Hepatocyte (in vitro differentiated cells): Measurements from ENCODE around the gene WDR37. TPM values are rescaled to one million over a fixed set of nuclear protein-coding genes. Genes with fewer than 3 reads are reported as not detected.

ENCODE experiments used
- DNase-seq: peaks from one replicate; pipeline ENCODE4 v3.0.0-alpha.2; 2016; ENCODE audit warnings: low spot score
- H2AFZ ChIP-seq: fragments of 200-600 bp; sonication (generic); 2 replicates; pipeline ENCODE4 v1.6.0; 2016; ENCODE audit warnings: antibody characterized with exemption, mild to moderate bottlenecking
- H3K27ac ChIP-seq: fragments of 200-600 bp; sonication (generic); 2 replicates; pipeline ENCODE4 v1.5.1; 2016; ENCODE audit warnings: mild to moderate bottlenecking
- H3K27me3 ChIP-seq: fragments of 200-600 bp; sonication (generic); 2 replicates; pipeline ENCODE4 v1.6.1; 2016
- H3K36me3 ChIP-seq: fragments of 200-600 bp; sonication (generic); replicated peaks from 2 replicates; pipeline ENCODE4 v1.5.1; 2016; ENCODE audit warnings: low read depth; ENCODE audit not compliant: insufficient read depth
- H3K4me1 ChIP-seq: fragments of 200-600 bp; sonication (generic); 2 replicates; pipeline ENCODE4 v1.5.1; 2016; ENCODE audit warnings: mild to moderate bottlenecking, moderate library complexity; ENCODE audit not compliant: insufficient read depth
- H3K4me2 ChIP-seq: fragments of 200-600 bp; sonication (generic); 2 replicates; pipeline ENCODE4 v1.6.0; 2016
- H3K4me3 ChIP-seq: fragments of 200-600 bp; sonication (generic); 2 replicates; pipeline ENCODE4 v1.5.1; 2016; ENCODE audit warnings: mild to moderate bottlenecking
- H3K79me2 ChIP-seq: fragments of 200-600 bp; sonication (generic); 2 replicates; pipeline ENCODE4 v1.6.0; 2017; ENCODE audit warnings: mild to moderate bottlenecking
- H3K9me2 ChIP-seq: fragments of 200-600 bp; sonication (generic); replicated peaks from 2 replicates; pipeline ENCODE4 v1.6.0; 2017; ENCODE audit warnings: mild to moderate bottlenecking; ENCODE audit not compliant: insufficient read depth
- H3K9me3 ChIP-seq: fragments of 200-600 bp; sonication (generic); 2 replicates; pipeline ENCODE4 v1.5.1; 2016; ENCODE audit warnings: low read depth, mild to moderate bottlenecking
- H4K20me1 ChIP-seq: fragments of 200-600 bp; sonication (generic); 2 replicates; pipeline ENCODE4 v1.6.0; 2016; ENCODE audit warnings: mild to moderate bottlenecking; ENCODE audit not compliant: insufficient read depth, poor library complexity, severe bottlenecking
- EZH2 ChIP-seq: fragments of 200-600 bp; sonication (generic); IDR thresholded peaks from 2 replicates; pipeline ENCODE4 v1.6.1; 2016; ENCODE audit warnings: antibody characterized with exemption, mild to moderate bottlenecking, borderline replicate concordance
- EZH2phosphoT487 ChIP-seq: fragments of 200-600 bp; sonication (generic); IDR thresholded peaks from one replicate; pipeline ENCODE4 v1.6.1; 2018; ENCODE audit warnings: antibody characterized with exemption, mild to moderate bottlenecking, low read depth, moderate library complexity; ENCODE audit not compliant: unreplicated experiment, severe bottlenecking
- WGBS: methylation state at CpG from one replicate; pipeline ENCODE4 v1.1.6; 2016; ENCODE audit warnings: low lambda C conversion rate; ENCODE audit errors: missing lambda C conversion rate; 5-methylcytosine and 5-hydroxymethylcytosine counted together
- polyA plus RNA-seq: library from polyadenylated mRNA; unstranded; fragments of >200 nt; fragmentation: Nextera tagmentation; extraction: Ambion mirVana; gene quantifications from 2 replicates; pipeline ENCODE4 v1.2.1, GENCODE V29; 2016
- total RNA-seq: library from RNA; depleted of rRNA; stranded (reverse); fragments of >200 nt; gene quantifications from 2 replicates; pipeline ENCODE4 v1.2.3, GENCODE V29; 2014
- TF ChIP-seq, protein P1 (sequence below): fragments of 200-600 bp; sonication (generic); IDR thresholded peaks from 2 replicates; pipeline ENCODE4 v1.5.1; 2016; ENCODE audit warnings: antibody characterized with exemption, mild to moderate bottlenecking; ENCODE audit not compliant: poor library complexity

Gene WDR37
- total and polyA plus RNA-seq, 2 experiments from 2014 or later, result 8.6 to 12.3 TPM

DNA sequence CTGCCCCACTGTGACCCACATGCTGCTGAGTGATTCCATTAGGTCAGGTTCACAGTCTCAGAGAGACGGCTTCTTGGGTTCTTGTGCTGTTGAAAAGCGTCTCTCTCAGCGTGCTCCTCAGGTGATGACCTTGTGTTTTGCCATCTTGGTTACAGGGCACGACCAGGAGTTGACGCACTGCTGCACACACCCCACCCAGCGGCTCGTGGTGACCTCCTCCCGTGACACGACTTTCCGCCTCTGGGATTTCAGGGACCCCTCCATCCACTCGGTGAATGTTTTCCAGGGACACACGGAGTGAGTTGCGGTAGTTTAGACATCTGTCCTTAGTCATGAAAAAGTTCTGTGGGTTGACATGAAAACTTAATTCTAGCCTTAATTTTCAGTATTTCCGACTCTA lies 48.8 kb downstream of the WDR37 start:
- 96% methylated on average over 14 of the region's 14 CpGs for WGBS
- Histone ChIP-seq H3K9me3 (no peaks in the 10 kb centered on the region), H3K9me2 (no peaks in the 10 kb centered on the region), H3K4me2 (no peak overlapping the region), H3K4me1 (no peaks in the 10 kb centered on the region), H3K36me3 (no peaks in the 10 kb centered on the region), H2AFZ (no peak overlapping the region), H3K4me3 (no peak overlapping the region), H3K79me2 (no peaks in the 10 kb centered on the region), H3K27ac (no peak overlapping the region), H3K27me3 (no peaks in the 10 kb centered on the region), H4K20me1 (no peaks in the 10 kb centered on the region)
- TF ChIP-seq EZH2 (no peak), EZH2phosphoT487 (no peak)
- TF ChIP-seq, protein P1, sequence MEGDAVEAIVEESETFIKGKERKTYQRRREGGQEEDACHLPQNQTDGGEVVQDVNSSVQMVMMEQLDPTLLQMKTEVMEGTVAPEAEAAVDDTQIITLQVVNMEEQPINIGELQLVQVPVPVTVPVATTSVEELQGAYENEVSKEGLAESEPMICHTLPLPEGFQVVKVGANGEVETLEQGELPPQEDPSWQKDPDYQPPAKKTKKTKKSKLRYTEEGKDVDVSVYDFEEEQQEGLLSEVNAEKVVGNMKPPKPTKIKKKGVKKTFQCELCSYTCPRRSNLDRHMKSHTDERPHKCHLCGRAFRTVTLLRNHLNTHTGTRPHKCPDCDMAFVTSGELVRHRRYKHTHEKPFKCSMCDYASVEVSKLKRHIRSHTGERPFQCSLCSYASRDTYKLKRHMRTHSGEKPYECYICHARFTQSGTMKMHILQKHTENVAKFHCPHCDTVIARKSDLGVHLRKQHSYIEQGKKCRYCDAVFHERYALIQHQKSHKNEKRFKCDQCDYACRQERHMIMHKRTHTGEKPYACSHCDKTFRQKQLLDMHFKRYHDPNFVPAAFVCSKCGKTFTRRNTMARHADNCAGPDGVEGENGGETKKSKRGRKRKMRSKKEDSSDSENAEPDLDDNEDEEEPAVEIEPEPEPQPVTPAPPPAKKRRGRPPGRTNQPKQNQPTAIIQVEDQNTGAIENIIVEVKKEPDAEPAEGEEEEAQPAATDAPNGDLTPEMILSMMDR, result no peak
- DNase-seq, result no peak

GRCh38 chr10:1107004-1107403 lies 50.8 kb downstream of the WDR37 start:
- Histone ChIP-seq H3K4me1 (peaks cover 4% of the 10 kb centered on the region), H3K79me2 (no peaks in the 10 kb centered on the region), H4K20me1 (no peaks in the 10 kb centered on the region), H3K27me3 (no peaks in the 10 kb centered on the region), H2AFZ (no peak overlapping the region), H3K36me3 (no peaks in the 10 kb centered on the region), H3K4me3 (no peak overlapping the region), H3K4me2 (no peak overlapping the region), H3K9me2 (no peaks in the 10 kb centered on the region), H3K9me3 (no peaks in the 10 kb centered on the region), H3K27ac (no peak overlapping the region)
- TF ChIP-seq EZH2phosphoT487 (no peak), EZH2 (no peak)
- TF ChIP-seq, protein P1, result no peak
- WGBS, result 98% methylated on average over 15 of the region's 15 CpGs
- DNase-seq, result no peak

- Histone ChIP-seq H3K9me2 (no peaks in the 10 kb centered on the region), H3K4me1 (peaks cover 4% of the 10 kb centered on the region), H2AFZ (no peak overlapping the region), H3K4me3 (no peak overlapping the region), H3K27me3 (no peaks in the 10 kb centered on the region), H3K4me2 (no peak overlapping the region), H3K9me3 (no peaks in the 10 kb centered on the region), H3K27ac (no peak overlapping the region), H3K36me3 (no peaks in the 10 kb centered on the region), H3K79me2 (no peaks in the 10 kb centered on the region), H4K20me1 (no peaks in the 10 kb centered on the region)
- 89% methylated on average over 6 of the region's 6 CpGs for WGBS
- TF ChIP-seq, protein P1, result no peak
- TF ChIP-seq EZH2 (no peak), EZH2phosphoT487 (no peak)
- DNase-seq, result peak; percentile 55
These were observed 51.5 kb downstream of the WDR37 start for GRCh38 chr10:1107679-1108078.
